Activated naive CD4-positive, alpha-beta T cell (primary cell): ENCODE results near the gene ZBBX.
A peak's percentile ranks its signal among the peaks of the same experiment; 100 is the strongest.
"Not testable (repeated sequence)": the region's sequence is repeated elsewhere in the genome, so short reads cannot be mapped to it uniquely, and the experiment has no call there.

Experiments used
- DNase-seq, 4 experiments: peaks; one replicate each; lab custom pipeline; 2025; lab: John Stamatoyannopoulos, UW

ZBBX gene, protein sequence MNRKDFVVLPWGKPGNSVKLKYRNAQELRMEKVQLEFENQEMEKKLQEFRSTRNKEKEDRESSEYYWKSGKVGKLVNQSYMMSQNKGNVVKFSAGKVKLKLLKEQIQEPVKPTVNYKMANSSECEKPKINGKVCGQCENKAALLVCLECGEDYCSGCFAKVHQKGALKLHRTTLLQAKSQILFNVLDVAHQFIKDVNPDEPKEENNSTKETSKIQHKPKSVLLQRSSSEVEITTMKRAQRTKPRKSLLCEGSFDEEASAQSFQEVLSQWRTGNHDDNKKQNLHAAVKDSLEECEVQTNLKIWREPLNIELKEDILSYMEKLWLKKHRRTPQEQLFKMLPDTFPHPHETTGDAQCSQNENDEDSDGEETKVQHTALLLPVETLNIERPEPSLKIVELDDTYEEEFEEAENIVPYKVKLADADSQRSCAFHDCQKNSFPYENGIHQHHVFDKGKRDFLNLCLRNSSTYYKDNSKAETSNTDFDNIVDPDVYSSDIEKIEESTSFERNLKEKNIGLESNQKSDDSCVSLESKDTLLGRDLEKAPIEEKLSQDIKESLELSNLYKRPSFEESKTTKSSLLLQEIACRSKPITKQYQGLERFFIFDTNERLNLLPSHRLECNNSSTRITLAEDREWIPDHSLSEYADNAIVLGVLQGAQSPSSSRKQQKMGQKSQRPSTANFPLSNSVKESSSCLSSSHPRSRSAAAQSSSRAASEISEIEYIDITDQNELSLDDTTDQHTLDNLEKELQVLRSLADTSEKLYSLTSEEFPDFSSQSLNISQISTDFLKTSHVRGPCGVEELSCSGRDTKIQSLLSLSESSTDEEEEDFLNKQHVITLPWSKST

DNA sequence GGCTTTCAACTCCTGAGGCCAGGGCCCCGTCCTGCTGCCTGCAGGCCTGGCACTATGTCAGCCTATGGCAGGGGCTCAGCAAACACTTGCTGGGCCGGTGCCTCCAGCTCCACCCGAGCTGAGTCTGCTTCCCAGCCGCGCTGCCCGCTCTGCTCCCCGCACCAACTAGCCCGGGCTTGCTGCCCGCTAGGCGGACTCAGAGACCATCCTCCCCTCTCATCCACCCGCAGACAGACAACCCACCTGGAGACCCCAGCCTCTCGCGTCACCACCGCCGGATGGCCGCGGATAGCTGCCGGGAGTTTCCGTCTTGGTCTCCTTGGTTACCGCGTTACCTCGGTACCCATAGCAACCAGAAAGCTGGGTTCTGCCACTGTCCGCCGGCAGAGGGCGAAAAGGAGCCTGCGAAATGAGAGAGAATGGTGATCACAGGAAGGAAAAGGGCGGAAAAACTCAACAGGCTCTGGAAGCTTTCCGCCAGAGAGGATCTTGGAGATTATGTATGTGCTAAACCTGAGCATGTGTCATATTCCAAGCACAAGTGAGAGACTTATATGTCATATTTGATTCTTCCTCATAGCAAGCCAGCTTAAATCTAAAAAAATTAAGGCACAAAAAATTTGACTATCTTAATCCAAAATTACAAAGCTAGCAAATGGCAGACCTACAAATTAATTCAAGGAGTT is at the start of gene ZBBX:
ZBBX (minus strand) TSS at position 294 of the 686 bp plus-strand sequence. CDS start 7,396 bp downstream, outside the sequence.
- DNase-seq = peak; percentile 52 to 69 (median 61)

DNA sequence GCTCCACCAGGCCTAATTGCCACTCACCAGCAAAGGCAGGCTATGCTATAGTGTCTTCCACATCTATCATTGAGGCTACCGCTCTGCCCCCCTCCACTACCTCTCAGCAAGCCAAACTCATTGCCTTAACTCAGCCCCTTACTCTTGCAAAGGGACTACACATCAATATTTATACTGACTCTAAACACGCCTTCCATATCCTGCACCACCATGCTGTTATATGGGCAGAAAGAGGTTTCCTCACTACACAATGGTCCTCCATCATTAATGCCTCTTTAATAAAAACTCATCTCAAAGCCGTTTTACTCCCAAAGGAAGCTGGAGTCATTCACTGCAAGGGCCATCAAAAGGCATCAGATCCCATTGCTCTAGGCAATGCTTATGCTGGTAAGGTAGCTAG is 46.9 kb upstream of the ZBBX start:
- DNase-seq = not testable (repeated sequence)

DNA sequence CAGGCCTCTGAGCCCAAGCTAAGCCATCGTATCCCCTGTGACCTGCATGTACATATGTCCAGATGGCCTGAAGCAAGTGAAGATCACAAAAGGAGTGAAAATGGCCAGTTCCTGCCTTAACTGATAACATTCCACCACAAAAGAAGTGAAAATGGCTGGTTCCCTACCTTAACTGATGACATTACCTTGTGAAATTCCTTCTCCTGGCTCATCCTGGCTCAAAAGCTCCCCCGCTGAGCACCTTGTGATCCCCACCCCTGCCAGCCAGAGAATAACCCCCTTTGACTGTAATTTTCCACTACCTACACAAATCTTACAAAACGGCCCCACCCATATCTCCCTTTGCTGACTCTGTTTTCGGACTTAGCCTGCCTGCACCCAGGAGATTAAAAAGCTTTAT is 42.3 kb upstream of the ZBBX start:
- DNase-seq = not testable (repeated sequence)

DNA sequence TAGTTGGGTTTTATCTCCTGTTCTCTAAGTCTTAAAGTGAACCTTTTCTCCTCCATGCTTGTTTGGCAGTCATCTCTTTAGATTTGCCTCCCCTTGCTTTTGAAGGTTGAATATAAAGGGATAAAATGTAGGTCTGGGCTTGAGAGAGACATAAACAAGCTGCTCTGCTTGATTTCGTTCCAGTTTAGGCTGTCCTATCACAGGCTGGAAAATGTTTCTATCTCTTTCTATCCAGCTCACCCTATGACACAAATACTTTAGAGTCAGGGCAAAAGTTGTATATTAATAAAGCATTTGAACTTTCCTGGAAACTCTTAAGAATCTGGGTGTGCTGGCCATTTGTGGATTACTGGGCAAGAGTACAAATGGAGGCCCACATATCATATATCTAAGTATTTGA is 29.5 kb upstream of the ZBBX start:
- no peak for DNase-seq

DNA sequence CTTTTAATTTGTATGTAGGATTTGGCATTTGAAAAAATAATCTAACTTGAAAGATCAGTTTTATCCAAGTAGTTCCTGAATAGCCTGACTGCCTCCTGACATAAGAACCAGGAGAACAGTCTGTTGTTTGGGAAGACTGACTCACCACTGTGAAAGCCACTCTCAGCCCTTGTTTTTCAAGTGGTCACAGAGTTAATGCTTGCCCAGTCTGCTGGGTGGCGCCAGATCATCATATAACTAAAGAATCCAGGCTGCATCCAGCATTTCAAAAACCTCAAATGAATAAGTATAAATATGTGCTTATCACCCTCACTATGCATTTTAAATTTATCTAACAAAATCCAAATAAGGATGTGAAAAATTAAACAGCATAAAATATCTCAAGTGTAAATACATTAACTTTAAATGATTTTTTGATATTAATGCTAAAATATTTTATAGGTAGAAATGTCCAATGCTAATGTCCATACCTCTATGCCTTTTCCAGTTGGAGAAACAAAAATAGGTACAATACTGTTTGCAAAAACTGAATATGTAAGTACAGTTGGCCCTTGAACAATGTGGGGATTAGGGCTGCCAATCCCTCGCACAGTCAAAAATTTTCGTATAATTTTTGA is 26.9 kb upstream of the ZBBX start:
- DNase-seq = no peak

DNA sequence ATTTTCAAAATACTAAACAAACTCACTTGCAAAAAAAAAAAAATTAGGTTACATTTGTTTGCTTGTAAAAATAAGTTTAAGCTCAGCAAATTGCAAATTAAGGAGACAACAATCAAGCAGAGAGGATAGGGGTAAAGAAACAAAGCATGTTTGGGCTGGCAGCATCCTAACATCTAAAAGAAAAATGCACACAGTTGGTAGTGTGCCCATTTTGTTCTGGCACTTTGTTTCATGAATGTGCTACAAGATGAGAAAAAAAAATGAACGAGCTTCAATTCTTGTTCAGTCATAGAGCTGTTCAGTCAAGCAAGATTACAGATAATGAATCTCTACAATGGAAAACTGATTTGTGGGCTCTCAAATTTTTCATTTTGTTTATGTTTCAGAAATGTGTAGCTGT is 17.7 kb upstream of the ZBBX start:
- DNase-seq = no peak

DNA sequence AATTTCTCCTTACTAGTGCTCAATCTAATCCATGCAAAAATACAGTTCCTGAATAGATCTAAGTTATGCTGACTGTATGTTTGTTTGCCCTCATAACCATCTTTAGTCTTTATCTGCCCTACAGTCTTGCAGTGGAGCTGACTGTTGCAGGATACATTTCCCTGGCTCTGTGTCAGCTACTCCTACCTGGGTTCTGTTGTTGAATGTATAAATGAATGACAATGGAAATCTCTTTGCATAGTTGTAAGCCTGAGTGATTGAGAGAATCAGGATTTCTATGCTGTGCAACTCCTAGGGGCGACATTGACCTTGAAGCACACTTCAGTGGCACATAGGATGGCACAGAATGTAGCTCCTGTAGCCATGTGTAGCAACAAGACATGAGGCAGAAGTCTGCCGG is 16.0 kb upstream of the ZBBX start:
- no peak for DNase-seq

DNA sequence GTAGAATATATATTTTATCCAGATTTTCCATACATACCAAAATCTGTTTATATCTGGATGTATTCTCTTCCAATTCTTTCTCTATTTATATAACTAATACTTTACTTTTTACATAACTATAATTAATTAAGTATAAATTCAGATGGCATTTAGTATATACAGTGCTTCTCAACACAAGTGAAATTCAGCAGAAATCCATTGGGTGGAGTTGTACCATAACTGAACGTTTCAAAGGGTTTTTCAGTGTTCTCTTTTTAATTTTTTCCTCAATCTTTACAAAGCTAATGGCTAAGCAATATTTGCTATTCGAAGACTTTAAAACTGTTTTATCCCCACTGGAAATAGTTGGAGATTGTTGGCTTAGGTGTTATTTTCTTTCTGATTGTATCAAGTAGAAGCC is 13.9 kb upstream of the ZBBX start:
- no peak for DNase-seq

DNA sequence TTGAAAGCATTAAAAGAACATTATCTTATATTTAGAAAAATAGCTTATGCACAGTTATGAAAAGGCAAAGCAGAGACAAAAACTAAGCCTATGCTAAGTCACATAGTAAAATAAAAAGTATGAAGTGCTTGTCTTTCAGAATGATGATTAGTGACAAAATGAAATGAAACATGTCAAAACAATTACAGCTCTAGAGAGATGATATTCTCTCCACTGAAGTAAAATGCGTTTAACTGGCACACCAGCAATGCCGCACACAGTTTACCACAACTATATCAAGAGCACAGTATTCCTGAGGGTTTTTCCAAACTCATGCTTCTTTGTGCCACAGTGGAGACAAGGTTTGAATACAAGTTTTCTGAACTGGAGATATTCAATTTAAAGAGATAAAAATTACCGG is 2.1 kb upstream of the ZBBX start:
- DNase-seq = no peak

DNA sequence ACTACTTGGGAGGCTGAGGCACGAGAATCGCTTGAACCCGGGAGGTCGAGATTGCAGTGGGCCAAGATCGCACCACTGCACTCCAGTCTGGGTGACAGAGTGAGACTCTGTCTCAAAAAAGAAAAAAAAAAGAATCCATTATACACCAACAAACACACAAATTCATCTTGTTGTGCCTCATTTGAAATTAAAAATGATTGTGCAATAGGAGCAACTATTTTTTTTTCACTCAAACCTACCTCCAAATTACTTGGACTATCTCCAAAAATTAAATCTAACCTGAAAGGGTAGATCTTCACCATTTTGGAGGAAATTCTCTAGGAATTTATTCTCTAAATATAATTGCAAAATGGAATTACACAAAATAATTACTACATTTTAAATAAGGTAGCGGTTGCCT is 4.6 kb downstream of the ZBBX start:
- DNase-seq = no peak

DNA sequence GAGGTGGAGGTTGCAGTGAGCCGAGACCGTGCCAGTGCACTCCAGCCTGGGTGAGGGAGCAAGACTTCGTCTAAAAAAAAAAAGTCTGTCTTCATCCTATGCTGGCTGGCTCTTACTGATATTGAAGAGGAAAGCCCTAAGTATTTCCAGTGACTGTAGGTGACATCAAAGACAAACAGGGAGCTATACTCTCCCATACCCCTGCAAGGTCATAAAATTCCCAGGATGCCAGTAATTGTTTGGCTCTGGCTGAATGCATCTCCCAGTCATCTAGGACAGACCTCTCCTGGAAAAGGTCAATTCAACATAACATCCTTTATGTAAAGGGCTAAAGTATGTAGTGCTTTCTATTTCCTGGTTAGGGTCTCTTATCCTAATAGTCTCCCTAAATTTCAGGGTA is 8.0 kb downstream of the ZBBX start:
- no peak for DNase-seq

DNA sequence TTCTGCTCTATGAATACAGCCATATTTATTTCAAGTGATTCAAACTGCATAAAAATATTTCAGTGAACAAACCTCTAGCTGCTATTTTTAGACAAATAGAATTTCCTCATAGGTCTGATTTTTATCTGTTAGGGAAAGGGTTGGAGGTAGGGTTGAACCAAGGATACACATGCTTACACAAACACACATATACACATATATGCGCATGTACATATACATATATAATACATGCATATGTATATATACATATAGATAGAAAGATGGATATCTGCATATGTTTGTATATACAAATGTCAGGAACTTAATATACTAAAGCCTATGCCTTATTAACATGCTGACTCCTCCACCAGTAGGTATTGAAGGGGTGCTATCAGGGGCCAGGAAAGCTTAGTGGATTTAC is 18.1 kb downstream of the ZBBX start:
- no peak for DNase-seq

DNA sequence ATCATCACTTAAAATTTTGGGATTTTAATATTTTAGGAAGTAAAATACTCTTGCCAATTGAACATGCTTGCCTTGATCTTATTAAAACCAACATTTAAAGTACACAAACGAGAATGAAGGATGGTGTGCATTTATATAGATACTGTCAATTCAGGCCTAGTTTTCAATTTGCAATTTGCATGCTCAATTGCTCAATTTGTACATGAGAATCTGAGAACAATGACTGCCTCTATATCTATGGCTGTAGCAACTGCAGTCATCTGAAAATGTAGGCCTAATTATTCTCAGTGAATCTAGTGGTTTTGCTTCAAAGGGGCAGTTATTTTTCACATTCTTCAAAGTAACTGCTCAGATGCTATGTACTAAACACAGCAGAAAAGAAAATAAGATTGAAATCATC is 18.8 kb downstream of the ZBBX start:
- no peak for DNase-seq

DNA sequence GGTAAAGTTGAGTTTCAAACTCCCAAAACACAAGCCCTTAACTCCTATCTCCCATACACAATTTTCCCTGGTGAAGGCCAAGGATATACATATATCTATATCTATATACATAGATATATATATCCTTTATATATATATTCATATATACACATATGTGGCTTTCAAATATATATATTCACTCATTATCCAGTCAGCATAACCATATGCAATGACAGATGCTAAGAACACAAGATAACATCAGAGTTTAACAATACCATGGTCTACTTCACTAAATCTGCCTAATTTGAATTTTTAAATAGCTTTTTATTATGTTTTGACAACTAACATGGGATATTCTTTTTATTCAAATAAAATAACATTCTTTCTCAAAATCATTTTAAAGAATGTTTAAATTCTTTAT is 24.7 kb downstream of the ZBBX start:
- DNase-seq = no peak

DNA sequence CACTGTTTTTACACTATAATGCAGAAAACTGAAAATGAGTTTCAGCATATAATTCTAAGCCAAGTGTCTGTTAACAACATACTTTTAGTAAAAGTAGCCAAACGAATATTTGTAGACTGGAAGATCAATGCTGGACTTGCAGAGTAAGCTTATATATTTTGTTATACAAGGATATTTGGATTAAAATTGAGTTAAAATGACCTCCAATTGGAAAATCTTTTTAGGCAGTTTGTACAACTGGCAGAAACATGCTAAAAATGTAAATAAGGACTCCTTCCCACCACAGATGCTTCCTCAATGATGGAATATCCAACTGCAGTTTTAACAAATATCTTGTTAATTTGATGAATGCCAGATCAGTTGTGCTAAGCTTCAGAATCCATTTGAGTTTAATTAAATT is 25.3 kb downstream of the ZBBX start:
- no peak for DNase-seq

DNA sequence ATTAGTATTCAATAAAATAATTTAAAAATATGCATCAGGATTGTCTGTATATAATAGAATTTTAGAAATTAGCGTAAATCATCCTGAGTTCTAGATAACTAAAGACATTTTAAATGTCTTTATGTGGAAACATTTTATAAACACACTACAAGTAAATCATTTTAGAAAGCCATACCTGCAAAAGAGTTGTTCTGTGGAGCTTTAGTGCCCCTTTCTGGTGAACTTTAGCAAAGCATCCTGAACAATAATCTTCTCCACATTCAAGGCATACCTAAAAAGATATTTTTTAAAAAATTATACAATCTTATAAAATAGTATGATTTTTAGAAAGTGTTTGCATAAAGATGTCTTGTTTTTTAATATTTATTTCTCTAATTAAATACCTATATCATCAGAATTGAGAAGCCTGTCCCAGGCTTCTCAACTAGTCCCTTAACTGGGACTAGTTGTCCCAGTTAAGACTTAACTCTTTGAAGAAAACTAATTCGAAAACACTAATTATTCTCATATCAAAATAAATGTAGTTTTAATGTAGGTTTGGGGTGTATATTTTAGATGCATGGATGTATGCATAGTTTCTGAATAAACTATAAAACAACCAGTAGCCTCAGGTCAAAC is 29.7 kb downstream of the ZBBX start:
- no peak for DNase-seq

DNA sequence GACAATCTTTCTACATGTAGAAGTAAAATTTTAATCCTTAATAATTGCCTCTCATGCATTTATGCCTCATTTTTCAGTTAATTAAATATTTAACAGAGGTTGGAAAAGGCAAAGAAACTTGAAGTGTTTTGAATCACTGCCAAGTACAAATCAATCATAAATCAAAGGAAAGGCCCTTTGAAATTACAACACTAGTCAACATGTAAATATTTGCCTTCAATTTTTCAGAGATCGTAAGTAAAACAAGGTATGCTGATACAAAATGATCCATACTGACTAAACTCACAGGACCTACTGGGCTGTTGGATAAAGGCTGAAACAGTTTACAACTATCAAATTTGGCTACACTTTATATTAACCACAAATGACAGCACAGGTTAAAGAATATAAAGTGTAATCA is 33.9 kb downstream of the ZBBX start:
- DNase-seq = no peak

DNA sequence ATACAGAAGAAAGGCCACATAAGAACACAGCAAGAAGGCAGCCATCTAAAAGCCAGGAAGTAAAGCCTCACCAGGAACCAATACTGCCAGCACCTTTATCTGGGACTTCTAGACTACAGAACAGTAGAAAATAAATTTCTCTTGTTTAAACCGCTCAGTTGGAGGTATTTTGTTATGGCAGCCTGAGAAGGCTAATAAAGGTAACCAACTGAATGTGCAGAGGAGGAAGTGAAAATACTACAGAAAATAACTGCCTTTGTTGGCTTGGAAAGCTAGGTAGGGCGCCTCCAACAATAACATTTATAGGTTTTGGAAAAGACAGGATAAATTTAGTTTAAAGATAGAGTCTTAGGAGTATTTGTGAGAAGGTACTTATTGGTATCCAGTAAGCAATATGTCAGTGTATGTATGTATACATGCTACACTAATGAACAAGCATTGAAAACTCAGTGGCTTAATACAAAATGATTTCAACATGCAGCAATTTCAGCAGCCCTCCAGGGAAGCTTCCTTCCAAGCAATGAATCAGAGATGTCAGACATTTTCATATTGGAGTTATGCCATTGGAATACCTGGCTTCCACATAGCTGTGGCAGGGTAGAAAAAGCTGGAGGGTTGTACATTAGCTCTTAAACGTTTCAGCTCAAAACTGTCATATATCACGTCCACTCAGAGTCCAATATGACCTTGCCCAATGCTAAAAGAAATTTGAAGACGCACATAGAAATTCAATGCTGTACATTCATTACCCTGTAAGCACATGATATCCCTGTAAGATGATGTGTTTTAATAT is 48.9 kb downstream of the ZBBX start:
- DNase-seq = no peak

DNA sequence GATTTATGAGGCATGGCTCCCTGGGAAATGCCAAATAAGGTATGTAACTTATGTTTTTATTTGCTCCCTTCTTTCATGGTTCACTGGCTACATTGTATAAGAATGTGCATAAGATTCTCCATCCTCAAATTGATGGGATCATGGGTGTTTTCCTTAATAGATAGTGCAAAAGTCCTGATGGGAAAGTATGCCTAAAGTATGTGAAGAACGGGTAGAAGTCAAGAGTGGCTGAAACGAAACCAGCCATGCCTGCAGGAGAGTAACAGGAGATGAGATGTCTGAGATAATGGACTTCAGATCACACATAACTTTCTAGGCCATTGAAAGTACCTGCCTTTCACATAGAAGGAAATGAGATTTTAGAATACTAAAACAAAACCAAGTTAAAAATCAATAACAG is 56.5 kb downstream of the ZBBX start:
- no peak for DNase-seq

DNA sequence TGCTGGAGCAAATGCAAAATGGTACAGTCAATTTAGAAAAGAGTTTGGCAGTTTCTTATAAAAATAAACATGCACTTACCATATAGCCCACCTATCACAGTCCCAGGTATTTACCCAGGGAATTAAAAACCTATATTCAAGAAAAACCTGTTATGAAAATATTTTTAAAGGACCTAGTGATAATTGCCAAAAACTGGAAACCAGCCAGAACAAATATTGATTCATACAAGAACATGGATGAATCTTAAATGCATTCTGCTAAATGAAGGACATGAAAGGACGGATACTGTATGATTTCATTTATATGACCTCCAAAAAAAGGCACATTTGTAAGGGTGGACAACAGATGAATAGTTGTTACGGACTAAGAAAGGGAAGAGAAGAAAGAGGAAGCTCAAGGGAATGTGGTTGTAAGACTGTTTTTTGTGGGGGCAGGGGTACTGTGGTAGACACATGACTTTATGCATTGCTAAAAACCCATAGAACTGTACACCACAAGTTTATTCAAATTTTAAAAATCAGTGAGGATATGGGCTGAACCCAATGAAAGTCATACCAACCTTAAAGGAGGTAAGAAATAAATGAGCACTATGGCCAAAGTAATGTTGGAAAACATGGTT is 61.0 kb downstream of the ZBBX start:
- no peak for DNase-seq

DNA sequence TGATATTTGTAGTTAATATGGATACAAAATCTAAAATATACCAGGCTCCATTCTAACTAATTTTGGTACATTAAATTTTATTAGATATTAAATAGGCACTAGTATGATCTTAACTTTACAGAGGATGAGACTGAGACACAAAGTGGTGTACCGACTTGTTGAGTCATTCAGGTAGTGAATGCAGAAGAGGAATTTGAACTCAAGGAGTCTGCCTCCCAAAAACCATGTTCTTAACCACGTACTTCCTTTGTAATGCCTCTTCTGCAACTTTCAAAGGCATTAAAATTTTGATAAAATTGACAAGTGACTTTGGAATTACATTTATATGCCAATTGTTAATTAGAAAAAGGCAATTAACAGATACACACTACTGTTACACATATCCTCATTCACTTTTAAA is 61.8 kb downstream of the ZBBX start:
- no peak for DNase-seq
